Activated T-helper 1 cell treated with anti-CD3 and anti-CD28 coated beads, Interleukin-12 subunit alpha, Interleukin-12 subunit beta, Interleukin-2, Interleukin-4 antibody, amounts not matched to agents 30 ng/mL and 10 ng/mL and 1 ng/mL, durations not matched to agents 14 hours and 24 hours and 36 hours (primary cell): ENCODE data around the gene MTF1. TPM values are rescaled to one million over a fixed set of nuclear protein-coding genes. Genes with fewer than 3 reads are reported as not detected.

ENCODE experiments used
- DNase-seq: peaks from one replicate; pipeline ENCODE4 v3.0.0; 2021; ENCODE audit warnings: low spot score
- H3K27ac Mint-ChIP-seq: one replicate; pipeline ENCODE4 v1.8.0; 2021; ENCODE audit warnings: mild to moderate bottlenecking, mixed read lengths
- H3K27me3 Mint-ChIP-seq: one replicate; pipeline ENCODE4 v1.8.0; 2022; ENCODE audit warnings: mild to moderate bottlenecking, moderate library complexity, mixed read lengths; ENCODE audit not compliant: insufficient read depth
- H3K36me3 Mint-ChIP-seq: one replicate; pipeline ENCODE4 v1.8.0; 2021; ENCODE audit warnings: low read depth, mixed read lengths
- H3K4me1 Mint-ChIP-seq: one replicate; pipeline ENCODE4 v1.8.0; 2021; ENCODE audit warnings: low read depth, mixed read lengths
- H3K4me3 Mint-ChIP-seq: one replicate; pipeline ENCODE4 v1.8.0; 2021; ENCODE audit warnings: mild to moderate bottlenecking, moderate library complexity, mixed read lengths
- H3K9me3 Mint-ChIP-seq: one replicate; pipeline ENCODE4 v1.8.0; 2021; ENCODE audit warnings: mixed read lengths
- intact Hi-C: fragments of 100-400 bp; cut with micrococcal nuclease; formaldehyde crosslinking; loops from one replicate; pipeline ENCODE4 v1.15.1; 2024
- total RNA-seq: library from RNA; stranded (reverse); gene quantifications from 2 replicates; pipeline ENCODE4 v1.2.3, GENCODE V29; 2022

Gene MTF1
- total RNA-seq, 1 donor from 2014 or later, result 31.7 TPM

- Mint-ChIP-seq H3K4me1 (peaks cover 30% of the 10 kb centered on the region), H3K4me3 (no peak overlapping the region), H3K27ac (no peak overlapping the region), H3K27me3 (no peaks in the 10 kb centered on the region), H3K9me3 (no peaks in the 10 kb centered on the region), H3K36me3 (peaks cover 26% of the 10 kb centered on the region)
- DNase-seq, result no peak
- intact Hi-C loops, result no loop called here
Measured at GRCh38 chr1:37844536-37844935, 14.9 kb downstream of the MTF1 start.

DNA sequence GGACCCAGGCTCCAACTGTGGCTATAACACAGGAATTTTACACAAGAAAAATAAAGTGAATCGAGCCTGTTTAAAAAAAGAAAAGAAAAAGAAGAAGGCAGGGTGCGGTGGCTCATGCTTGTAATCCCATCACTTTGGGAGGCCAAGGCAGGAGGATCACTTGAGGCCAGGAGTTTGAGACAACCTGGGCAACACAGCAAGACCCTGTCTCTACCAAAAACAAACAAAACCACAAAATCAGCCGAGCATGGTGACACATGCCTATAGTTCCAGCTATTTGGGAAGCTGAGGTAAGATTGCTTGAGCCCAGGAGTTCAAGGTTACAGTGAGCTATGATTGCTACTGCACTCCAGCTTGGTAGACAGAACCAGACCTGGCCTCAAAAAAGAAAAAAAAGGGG lies 17.7 kb downstream of the MTF1 start:
- no peaks in the 10 kb centered on the region for H3K27me3 Mint-ChIP-seq
- no peaks in the 10 kb centered on the region for H3K9me3 Mint-ChIP-seq
- no peak overlapping the region for H3K27ac Mint-ChIP-seq
- no peak for DNase-seq
- intact Hi-C loops, result no loop called here
- H3K4me3 Mint-ChIP-seq, result no peak overlapping the region
- H3K4me1 Mint-ChIP-seq, result peaks cover 22% of the 10 kb centered on the region
- peaks cover 17% of the 10 kb centered on the region for H3K36me3 Mint-ChIP-seq

GRCh38 chr1:37840711-37841110 lies 18.7 kb downstream of the MTF1 start:
- H3K27me3 Mint-ChIP-seq, result no peaks in the 10 kb centered on the region
- intact Hi-C loops, result no loop called here
- peaks cover 17% of the 10 kb centered on the region for H3K4me1 Mint-ChIP-seq
- no peak overlapping the region for H3K4me3 Mint-ChIP-seq
- no peak for DNase-seq
- no peak overlapping the region for H3K27ac Mint-ChIP-seq
- H3K9me3 Mint-ChIP-seq, result no peaks in the 10 kb centered on the region
- peaks cover 19% of the 10 kb centered on the region for H3K36me3 Mint-ChIP-seq

GRCh38 chr1:37839676-37840075 lies 19.7 kb downstream of the MTF1 start:
- intact Hi-C loops, result no loop called here
- H3K36me3 Mint-ChIP-seq, result peaks cover 21% of the 10 kb centered on the region
- H3K27me3 Mint-ChIP-seq, result no peaks in the 10 kb centered on the region
- H3K27ac Mint-ChIP-seq, result no peak overlapping the region
- H3K4me3 Mint-ChIP-seq, result no peak overlapping the region
- no peak for DNase-seq
- H3K9me3 Mint-ChIP-seq, result no peaks in the 10 kb centered on the region
- peaks cover 10% of the 10 kb centered on the region for H3K4me1 Mint-ChIP-seq

- no peak for DNase-seq
- no peak overlapping the region for H3K4me3 Mint-ChIP-seq
- intact Hi-C loops, result no loop called here
- peaks cover 33% of the 10 kb centered on the region for H3K36me3 Mint-ChIP-seq
- H3K9me3 Mint-ChIP-seq, result no peaks in the 10 kb centered on the region
- no peaks in the 10 kb centered on the region for H3K4me1 Mint-ChIP-seq
- no peaks in the 10 kb centered on the region for H3K27me3 Mint-ChIP-seq
- no peak overlapping the region for H3K27ac Mint-ChIP-seq
Measured at GRCh38 chr1:37836788-37837187, 22.6 kb downstream of the MTF1 start.

DNA sequence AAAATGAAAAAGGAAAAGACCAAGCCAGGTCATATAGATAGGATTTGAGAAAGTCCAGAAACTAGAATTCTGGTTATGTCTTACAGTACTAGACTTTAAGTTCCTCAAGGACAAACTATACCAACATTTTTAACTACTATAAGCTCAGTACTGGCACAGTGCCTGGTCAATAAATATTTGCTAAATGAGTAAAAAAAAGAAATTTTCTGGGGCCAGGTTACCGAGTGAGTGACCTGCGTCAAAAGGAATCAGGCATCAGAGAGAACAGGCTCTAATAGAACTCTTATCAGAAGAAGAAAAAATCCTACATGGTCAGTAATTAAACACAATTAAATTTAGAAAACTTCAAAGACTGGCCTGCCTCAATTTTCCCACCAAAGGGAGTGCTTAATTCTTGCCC lies 27.6 kb downstream of the MTF1 start:
- no peaks in the 10 kb centered on the region for H3K27me3 Mint-ChIP-seq
- DNase-seq, result no peak
- H3K36me3 Mint-ChIP-seq, result peaks cover 48% of the 10 kb centered on the region
- no peaks in the 10 kb centered on the region for H3K9me3 Mint-ChIP-seq
- no peak overlapping the region for H3K27ac Mint-ChIP-seq
- H3K4me1 Mint-ChIP-seq, result no peaks in the 10 kb centered on the region
- no peak overlapping the region for H3K4me3 Mint-ChIP-seq
- intact Hi-C loops, result no loop called here

GRCh38 chr1:37831109-37831508 lies 28.3 kb downstream of the MTF1 start:
- H3K4me3 Mint-ChIP-seq, result no peak overlapping the region
- H3K27ac Mint-ChIP-seq, result no peak overlapping the region
- H3K27me3 Mint-ChIP-seq, result no peaks in the 10 kb centered on the region
- peaks cover 48% of the 10 kb centered on the region for H3K36me3 Mint-ChIP-seq
- no peaks in the 10 kb centered on the region for H3K9me3 Mint-ChIP-seq
- intact Hi-C loops, result no loop called here
- H3K4me1 Mint-ChIP-seq, result no peaks in the 10 kb centered on the region
- no peak for DNase-seq

GRCh38 chr1:37828410-37829074 lies 30.9 kb downstream of the MTF1 start:
- intact Hi-C loops, result loop anchor here (2.0 kb wide), 1 partner anchor 18 kb away; no protein-coding TSS in a partner anchor
- H3K4me1 Mint-ChIP-seq, result peaks cover 14% of the 10 kb centered on the region
- no peaks in the 10 kb centered on the region for H3K9me3 Mint-ChIP-seq
- no peak overlapping the region for H3K4me3 Mint-ChIP-seq
- DNase-seq, result no peak
- H3K36me3 Mint-ChIP-seq, result peaks cover 39% of the 10 kb centered on the region
- H3K27ac Mint-ChIP-seq, result no peak overlapping the region
- H3K27me3 Mint-ChIP-seq, result no peaks in the 10 kb centered on the region

- intact Hi-C loops, result no loop called here
- Mint-ChIP-seq H3K4me3 (no peak overlapping the region), H3K9me3 (no peaks in the 10 kb centered on the region), H3K27ac (no peak overlapping the region), H3K36me3 (peaks cover 41% of the 10 kb centered on the region), H3K27me3 (no peaks in the 10 kb centered on the region), H3K4me1 (peaks cover 25% of the 10 kb centered on the region)
- no peak for DNase-seq
Measured at GRCh38 chr1:37825506-37825905, 33.9 kb downstream of the MTF1 start.

GRCh38 chr1:37824001-37824400 lies 35.4 kb downstream of the MTF1 start:
- Mint-ChIP-seq H3K9me3 (no peaks in the 10 kb centered on the region), H3K27me3 (no peaks in the 10 kb centered on the region), H3K4me3 (no peak overlapping the region), H3K27ac (no peak overlapping the region), H3K36me3 (peaks cover 43% of the 10 kb centered on the region), H3K4me1 (peaks cover 25% of the 10 kb centered on the region)
- intact Hi-C loops, result no loop called here
- no peak for DNase-seq

DNA sequence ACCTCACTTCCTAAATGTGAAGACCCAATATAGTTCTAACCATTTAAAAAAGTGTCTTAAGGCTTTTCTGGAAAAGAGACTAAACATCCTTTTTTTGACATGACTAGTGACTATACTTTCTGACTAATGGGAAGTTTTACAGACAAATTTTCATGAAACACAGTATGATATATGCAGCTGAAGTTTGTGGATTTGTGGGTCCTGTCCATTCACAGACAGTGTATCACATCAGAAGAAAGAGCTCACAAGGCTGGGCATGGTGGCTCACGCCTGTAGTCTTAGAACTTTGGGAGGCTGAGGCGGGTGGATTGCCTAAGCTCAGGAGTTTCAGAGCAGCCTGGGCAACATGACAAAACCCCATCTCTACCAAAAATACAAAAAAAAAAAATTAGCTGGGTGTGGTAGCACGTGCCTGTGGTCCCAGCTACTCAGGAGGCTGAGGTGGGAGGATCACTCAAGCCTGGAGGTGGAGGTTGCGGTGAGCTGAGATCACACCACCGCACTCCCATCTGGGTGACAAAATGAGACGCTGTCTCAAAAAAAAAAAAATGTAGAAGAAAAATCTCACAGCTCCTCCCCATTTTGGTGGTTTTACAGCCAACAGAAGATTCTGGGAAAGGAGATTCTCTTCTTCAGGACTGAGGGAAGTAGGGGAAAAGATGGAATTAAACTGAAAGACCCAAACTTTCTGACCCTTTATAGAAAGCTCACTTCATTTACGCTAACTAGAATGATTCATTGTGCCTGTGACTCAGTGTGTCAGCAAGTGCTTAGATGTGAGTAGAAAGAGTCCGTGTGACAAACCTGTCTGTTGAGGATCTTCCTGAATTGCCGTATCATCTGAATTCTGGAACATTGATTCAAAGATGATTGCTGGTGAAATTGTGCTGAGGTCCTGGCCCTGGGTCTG lies 36.2 kb downstream of the MTF1 start:
- intact Hi-C loops, result no loop called here
- Mint-ChIP-seq H3K27ac (peak overlapping the region; percentile 24), H3K36me3 (peaks cover 41% of the 10 kb centered on the region), H3K4me3 (no peak overlapping the region), H3K27me3 (no peaks in the 10 kb centered on the region), H3K4me1 (peaks cover 25% of the 10 kb centered on the region), H3K9me3 (no peaks in the 10 kb centered on the region)
- DNase-seq, result no peak

DNA sequence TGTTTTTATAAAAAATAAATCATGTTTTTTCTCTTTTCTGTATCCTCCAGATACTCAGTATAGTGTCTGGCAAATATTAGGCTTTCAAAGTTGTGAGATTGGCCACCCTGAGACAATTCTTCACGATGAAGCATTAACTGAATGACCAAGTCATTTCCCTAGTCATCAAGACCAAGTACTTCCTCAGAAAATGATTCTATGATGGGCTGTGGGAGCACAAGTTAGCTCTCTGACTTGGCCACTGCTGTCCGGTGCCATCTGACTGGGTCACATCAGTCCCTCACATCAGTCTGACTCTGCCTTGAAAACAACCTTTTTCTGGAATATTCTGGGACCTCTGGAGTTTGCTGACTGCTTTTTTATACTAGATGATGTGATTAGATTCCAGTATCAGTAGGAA lies 37.9 kb downstream of the MTF1 start:
- Mint-ChIP-seq H3K4me3 (no peak overlapping the region), H3K27me3 (no peaks in the 10 kb centered on the region), H3K9me3 (no peaks in the 10 kb centered on the region), H3K27ac (no peak overlapping the region), H3K36me3 (peaks cover 37% of the 10 kb centered on the region), H3K4me1 (peaks cover 25% of the 10 kb centered on the region)
- intact Hi-C loops, result no loop called here
- DNase-seq, result no peak

- Mint-ChIP-seq H3K27me3 (no peaks in the 10 kb centered on the region), H3K4me3 (no peak overlapping the region), H3K27ac (no peak overlapping the region), H3K9me3 (no peaks in the 10 kb centered on the region), H3K36me3 (peaks cover 30% of the 10 kb centered on the region), H3K4me1 (peaks cover 8% of the 10 kb centered on the region)
- no peak for DNase-seq
- intact Hi-C loops, result no loop called here
Measured at GRCh38 chr1:37817481-37817880, 41.9 kb downstream of the MTF1 start.
